ENCODE measurements around the gene HRH3. TPM values are rescaled to one million over a fixed set of nuclear protein-coding genes. Genes with fewer than 3 reads are reported as not detected.

The HRH3 gene
- total RNA-seq, 6 donors from 2014 or later, result not detected

DNA sequence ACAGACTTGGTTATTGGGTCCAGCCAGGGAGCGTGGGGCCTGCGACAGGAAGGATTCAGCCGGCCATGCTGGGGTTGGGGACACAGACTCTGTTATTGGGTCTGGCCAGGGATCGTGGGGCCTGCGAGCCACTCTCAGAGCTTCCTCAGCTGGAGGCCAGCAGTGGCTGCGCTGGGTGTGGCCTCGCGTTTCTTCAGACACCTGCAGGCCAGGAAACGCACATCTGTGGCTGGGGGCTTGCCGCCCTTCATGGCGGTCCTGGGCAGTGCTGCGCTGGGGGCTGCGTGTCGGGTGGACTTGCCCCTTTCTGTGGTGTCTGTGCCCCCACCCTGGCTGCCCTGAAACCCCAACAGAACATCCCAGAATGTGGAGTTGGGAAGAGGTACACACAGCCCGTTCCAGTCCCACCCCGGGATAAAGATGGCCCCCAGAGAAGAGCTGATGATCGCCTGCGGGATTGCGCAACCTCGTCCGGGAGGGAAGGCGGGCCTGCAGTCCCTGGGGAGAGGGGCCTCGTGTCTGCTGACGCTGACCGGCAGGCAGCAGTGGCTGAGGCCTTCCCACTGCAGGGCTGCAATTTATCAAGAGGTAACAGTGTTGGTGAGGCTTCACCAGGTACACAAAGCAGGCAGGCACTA is 54.2 kb downstream of the HRH3 start:
- ATAC-seq (ENCODE audit: low FRiP score in 2 of 2) (no peak), DNase-seq (peak in 1 of 2 donors; percentile 72)
- H3K36me3 ChIP-seq, result peaks cover 0 to 83% (median 68%) of the 10 kb centered on the region in 4 donors

More for the DNA sequence above, 54.2 kb downstream of the HRH3 start:
- no peaks in the 10 kb centered on the region for H3K4me1 ChIP-seq
- H3K4me3 ChIP-seq, result no peak overlapping the region
- TF ChIP-seq, protein P1, sequence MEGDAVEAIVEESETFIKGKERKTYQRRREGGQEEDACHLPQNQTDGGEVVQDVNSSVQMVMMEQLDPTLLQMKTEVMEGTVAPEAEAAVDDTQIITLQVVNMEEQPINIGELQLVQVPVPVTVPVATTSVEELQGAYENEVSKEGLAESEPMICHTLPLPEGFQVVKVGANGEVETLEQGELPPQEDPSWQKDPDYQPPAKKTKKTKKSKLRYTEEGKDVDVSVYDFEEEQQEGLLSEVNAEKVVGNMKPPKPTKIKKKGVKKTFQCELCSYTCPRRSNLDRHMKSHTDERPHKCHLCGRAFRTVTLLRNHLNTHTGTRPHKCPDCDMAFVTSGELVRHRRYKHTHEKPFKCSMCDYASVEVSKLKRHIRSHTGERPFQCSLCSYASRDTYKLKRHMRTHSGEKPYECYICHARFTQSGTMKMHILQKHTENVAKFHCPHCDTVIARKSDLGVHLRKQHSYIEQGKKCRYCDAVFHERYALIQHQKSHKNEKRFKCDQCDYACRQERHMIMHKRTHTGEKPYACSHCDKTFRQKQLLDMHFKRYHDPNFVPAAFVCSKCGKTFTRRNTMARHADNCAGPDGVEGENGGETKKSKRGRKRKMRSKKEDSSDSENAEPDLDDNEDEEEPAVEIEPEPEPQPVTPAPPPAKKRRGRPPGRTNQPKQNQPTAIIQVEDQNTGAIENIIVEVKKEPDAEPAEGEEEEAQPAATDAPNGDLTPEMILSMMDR (IDR thresholded peaks at IDR 0.05), result no peak
- TF ChIP-seq POLR2AphosphoS5 (IDR thresholded peaks at IDR 0.05) (no peak), POLR2A (IDR thresholded peaks at IDR 0.05) (no peak), EP300 (IDR thresholded peaks at IDR 0.05) (no peak)
- no peak overlapping the region for H3K27ac ChIP-seq
- 80 to 91% methylated on average over 14 to 25 of the region's 25 CpGs for WGBS, 2 donors
- H3K27me3 ChIP-seq, result no peaks in the 10 kb centered on the region
- no peaks in the 10 kb centered on the region for H3K9me3 ChIP-seq

Other genes starting within 250 kb of the HRH3 start
- gene TAF4, start 154.4 kb downstream of the HRH3 start, total RNA-seq, result 10 to 100 TPM; 13.0 to 44.0 (median 20.7) TPM
- 10 to 100 TPM; 27.8 to 46.3 (median 36.4) TPM for gene LSM14B, start 97.8 kb downstream of the HRH3 start, total RNA-seq
- 100 to 1,000 TPM; 186 to 317 (median 240) TPM for gene PSMA7, start 76.9 kb downstream of the HRH3 start, total RNA-seq
- 10 to 100 TPM; 12.2 to 70.8 (median 19.7) TPM for gene SS18L1, start 76.5 kb downstream of the HRH3 start, total RNA-seq
- 10 to 100 TPM; 28.3 to 42.3 (median 32.0) TPM for gene MTG2, start 37.2 kb downstream of the HRH3 start, total RNA-seq
- gene OSBPL2, start 18.2 kb upstream of the HRH3 start, total RNA-seq, result 10 to 100 TPM; 35.7 to 65.0 (median 48.0) TPM
- gene ADRM1, start 82.7 kb upstream of the HRH3 start, total RNA-seq, result 100 to 1,000 TPM in 2 of 6 donors, 10 to 100 TPM in 4; 57.6 to 158 (median 91.6) TPM
- gene LAMA5, start 147.0 kb upstream of the HRH3 start, total RNA-seq, result 1,000 to 10,000 TPM in 1 of 6 donors, 100 to 1,000 TPM in 5; 176 to 1,019 (median 307) TPM
- gene RPS21, start 166.8 kb upstream of the HRH3 start, total RNA-seq, result 1,000 to 10,000 TPM in 3 of 6 donors, 100 to 1,000 TPM in 2, 10 to 100 TPM in 1; 94.6 to 1,381 (median 998) TPM
- gene CABLES2, start 187.0 kb upstream of the HRH3 start, total RNA-seq, result 1 to 10 TPM; 2.2 to 5.2 (median 4.0) TPM
- gene RBBP8NL, start 207.3 kb upstream of the HRH3 start, total RNA-seq, result 1 to 10 TPM in 4 of 6 donors, under 1 TPM in 1, not detected in 1; 0.51 to 6.3 (median 1.9) TPM